ENCODE measurements around the gene MEDAG.

Gene MEDAG

GRCh38 chr13:30864433-30865122 is 41.5 kb upstream of the MEDAG start:
- FAIRE-seq: no peak
- DNase-seq (ENCODE audit: insufficient read length, low spot score): no peak
- no peak for TF ChIP-seq PAX5 (IDR thresholded peaks at IDR 0.05; ENCODE audit: insufficient read depth, low read length, severe bottlenecking)
- TF ChIP-seq POLR2A (IDR thresholded peaks at IDR 0.05; ENCODE audit: low read depth, low read length): no peak
- TF ChIP-seq POU2F2 (IDR thresholded peaks at IDR 0.05; ENCODE audit: low read depth, low read length): no peak
- TF ChIP-seq POLR2AphosphoS5 (IDR thresholded peaks at IDR 0.05; ENCODE audit: low read depth, low read length): no peak
- TF ChIP-seq SPI1 (IDR thresholded peaks at IDR 0.05; ENCODE audit: low read depth, low read length): no peak
- no peak for TF ChIP-seq TAF1 (IDR thresholded peaks at IDR 0.05; ENCODE audit: low read depth, low read length)

DNA sequence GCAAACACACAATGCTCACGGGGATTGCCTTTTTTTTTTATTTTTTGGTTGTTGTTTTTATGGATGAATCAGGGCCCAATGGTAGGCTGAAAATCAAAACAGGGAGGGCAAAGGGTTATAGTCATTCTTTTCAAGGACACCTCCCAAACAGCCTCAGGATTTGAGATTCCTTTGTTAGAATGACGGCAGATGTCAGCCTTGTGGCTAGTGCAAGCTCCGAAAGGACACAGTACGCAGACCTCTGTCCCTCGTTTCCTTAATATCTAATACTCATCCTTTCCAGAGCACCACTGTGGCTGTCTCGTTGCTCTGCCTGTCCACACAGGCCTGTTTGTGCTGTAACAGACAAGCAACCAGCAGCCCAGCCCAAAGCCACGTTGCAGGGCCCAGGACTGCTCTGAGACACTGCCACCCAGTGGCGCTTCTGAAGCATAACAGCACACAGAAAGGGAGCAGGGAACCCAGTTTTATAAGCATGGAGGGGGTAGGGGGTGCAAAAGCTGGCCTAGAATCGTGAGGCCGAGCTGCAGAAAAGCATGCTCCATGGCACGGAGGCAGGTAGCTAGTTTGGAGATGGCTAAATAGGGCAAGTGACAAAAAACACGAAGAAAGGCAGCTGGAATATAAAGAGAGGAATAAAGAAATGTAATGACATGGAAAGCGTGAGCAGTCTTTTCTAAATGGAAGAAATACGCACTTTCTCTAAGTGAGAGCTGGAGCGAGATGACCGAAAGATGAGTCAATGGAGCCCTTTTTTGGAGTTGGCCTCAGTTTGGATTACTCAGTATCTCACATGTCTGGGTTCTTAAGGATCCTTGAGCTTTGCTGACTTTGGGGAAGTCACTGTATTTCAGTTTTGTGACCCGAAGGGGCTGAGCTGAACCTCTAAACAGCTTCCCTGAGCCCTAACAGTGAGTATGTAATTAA is 40.7 kb upstream of the MEDAG start:
- TF ChIP-seq TAF1 (IDR thresholded peaks at IDR 0.05; ENCODE audit: low read depth, low read length) (no peak), POU2F2 (IDR thresholded peaks at IDR 0.05; ENCODE audit: low read depth, low read length) (no peak), PAX5 (IDR thresholded peaks at IDR 0.05; ENCODE audit: insufficient read depth, low read length, severe bottlenecking) (no peak), SPI1 (IDR thresholded peaks at IDR 0.05; ENCODE audit: low read depth, low read length) (no peak), POLR2AphosphoS5 (IDR thresholded peaks at IDR 0.05; ENCODE audit: low read depth, low read length) (no peak), POLR2A (IDR thresholded peaks at IDR 0.05; ENCODE audit: low read depth, low read length) (no peak)
- FAIRE-seq (peak; percentile 94), DNase-seq (ENCODE audit: insufficient read length, low spot score) (peak; percentile 65)

GRCh38 chr13:30866677-30867076 is 39.4 kb upstream of the MEDAG start:
- no peak for TF ChIP-seq POLR2AphosphoS5 (IDR thresholded peaks at IDR 0.05; ENCODE audit: low read depth, low read length)
- no peak for TF ChIP-seq POU2F2 (IDR thresholded peaks at IDR 0.05; ENCODE audit: low read depth, low read length)
- TF ChIP-seq POLR2A (IDR thresholded peaks at IDR 0.05; ENCODE audit: low read depth, low read length): no peak
- TF ChIP-seq PAX5 (IDR thresholded peaks at IDR 0.05; ENCODE audit: insufficient read depth, low read length, severe bottlenecking): no peak
- TF ChIP-seq SPI1 (IDR thresholded peaks at IDR 0.05; ENCODE audit: low read depth, low read length): no peak
- TF ChIP-seq TAF1 (IDR thresholded peaks at IDR 0.05; ENCODE audit: low read depth, low read length): no peak
- FAIRE-seq (no peak), DNase-seq (ENCODE audit: insufficient read length, low spot score) (no peak)

DNA sequence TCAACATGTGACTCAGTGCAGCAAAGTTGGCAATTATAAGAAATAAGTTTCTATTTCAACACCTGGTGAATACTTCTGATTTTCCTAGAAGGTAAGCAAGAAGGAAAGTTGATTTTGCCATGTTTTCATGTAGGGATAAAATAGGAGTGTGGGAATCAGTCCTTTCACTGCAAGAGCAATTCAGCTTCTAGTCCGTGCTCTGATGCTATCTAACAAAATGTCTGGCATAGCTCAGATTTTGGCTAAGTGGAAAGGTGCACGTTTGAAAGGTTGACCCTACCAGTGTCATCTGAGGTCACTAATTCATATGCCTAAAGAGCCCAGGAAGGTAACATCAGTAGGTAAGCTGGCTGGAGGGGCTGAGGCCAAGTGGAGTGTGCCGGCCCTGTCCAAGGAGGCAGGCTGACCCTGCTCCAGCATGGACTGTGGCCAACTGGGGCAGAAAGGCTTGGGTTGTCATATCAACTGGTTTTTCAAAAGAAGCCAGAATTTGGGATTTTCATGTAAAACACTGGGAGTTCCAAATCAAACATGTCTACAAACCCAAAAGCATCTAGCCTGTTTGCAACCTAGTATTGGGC is 38.9 kb upstream of the MEDAG start:
- no peak for DNase-seq (ENCODE audit: insufficient read length, low spot score)
- TF ChIP-seq SPI1 (IDR thresholded peaks at IDR 0.05; ENCODE audit: low read depth, low read length) (no peak), POU2F2 (IDR thresholded peaks at IDR 0.05; ENCODE audit: low read depth, low read length) (no peak), POLR2A (IDR thresholded peaks at IDR 0.05; ENCODE audit: low read depth, low read length) (no peak), TAF1 (IDR thresholded peaks at IDR 0.05; ENCODE audit: low read depth, low read length) (no peak), POLR2AphosphoS5 (IDR thresholded peaks at IDR 0.05; ENCODE audit: low read depth, low read length) (no peak), PAX5 (IDR thresholded peaks at IDR 0.05; ENCODE audit: insufficient read depth, low read length, severe bottlenecking) (no peak)
- FAIRE-seq: no peak

GRCh38 chr13:30868799-30869470 is 37.1 kb upstream of the MEDAG start:
- TF ChIP-seq POU2F2 (IDR thresholded peaks at IDR 0.05; ENCODE audit: low read depth, low read length) (no peak), POLR2AphosphoS5 (IDR thresholded peaks at IDR 0.05; ENCODE audit: low read depth, low read length) (no peak), SPI1 (IDR thresholded peaks at IDR 0.05; ENCODE audit: low read depth, low read length) (no peak), PAX5 (IDR thresholded peaks at IDR 0.05; ENCODE audit: insufficient read depth, low read length, severe bottlenecking) (no peak), TAF1 (IDR thresholded peaks at IDR 0.05; ENCODE audit: low read depth, low read length) (no peak)
- DNase-seq (ENCODE audit: insufficient read length, low spot score) (no peak), FAIRE-seq (no peak)

- no peak for FAIRE-seq
- TF ChIP-seq PAX5 (IDR thresholded peaks at IDR 0.05; ENCODE audit: insufficient read depth, low read length, severe bottlenecking) (no peak), TAF1 (IDR thresholded peaks at IDR 0.05; ENCODE audit: low read depth, low read length) (no peak), POLR2AphosphoS5 (IDR thresholded peaks at IDR 0.05; ENCODE audit: low read depth, low read length) (no peak), SPI1 (IDR thresholded peaks at IDR 0.05; ENCODE audit: low read depth, low read length) (no peak), POU2F2 (IDR thresholded peaks at IDR 0.05; ENCODE audit: low read depth, low read length) (no peak), POLR2A (IDR thresholded peaks at IDR 0.05; ENCODE audit: low read depth, low read length) (no peak)
- DNase-seq (ENCODE audit: insufficient read length, low spot score): no peak
Observed at GRCh38 chr13:30869491-30869890, 36.6 kb upstream of the MEDAG start.

- FAIRE-seq (no peak), DNase-seq (ENCODE audit: insufficient read length, low spot score) (peak; percentile 33)
- no peak for TF ChIP-seq POLR2A (IDR thresholded peaks at IDR 0.05; ENCODE audit: low read depth, low read length)
- TF ChIP-seq PAX5 (IDR thresholded peaks at IDR 0.05; ENCODE audit: insufficient read depth, low read length, severe bottlenecking): no peak
- TF ChIP-seq POU2F2 (IDR thresholded peaks at IDR 0.05; ENCODE audit: low read depth, low read length): no peak
- TF ChIP-seq TAF1 (IDR thresholded peaks at IDR 0.05; ENCODE audit: low read depth, low read length): no peak
- no peak for TF ChIP-seq SPI1 (IDR thresholded peaks at IDR 0.05; ENCODE audit: low read depth, low read length)
- TF ChIP-seq POLR2AphosphoS5 (IDR thresholded peaks at IDR 0.05; ENCODE audit: low read depth, low read length): no peak
Observed at GRCh38 chr13:30870049-30870884, 35.8 kb upstream of the MEDAG start.
